Neural crest cell (in vitro differentiated cells): Measurements from ENCODE around the gene NUDT8. TPM values are rescaled to one million over a fixed set of nuclear protein-coding genes. Genes with fewer than 3 reads are reported as not detected.

Source experiments
- DNase-seq: peaks from one replicate; pipeline ENCODE4 v3.0.0; 2021; ENCODE audit warnings: low read depth, mixed read lengths, low spot score
- H3K27ac Mint-ChIP-seq: one replicate; pipeline ENCODE4 v1.8.0; 2021; ENCODE audit warnings: mild to moderate bottlenecking, mixed read lengths; ENCODE audit not compliant: unreplicated experiment
- H3K27me3 Mint-ChIP-seq: 2 replicates; pipeline ENCODE4 v1.8.0; 2021; ENCODE audit warnings: low read depth, mild to moderate bottlenecking, mixed read lengths
- H3K36me3 Mint-ChIP-seq: 2 replicates; pipeline ENCODE4 v1.8.0; 2021; ENCODE audit warnings: low read depth, mild to moderate bottlenecking, mixed read lengths
- H3K4me1 Mint-ChIP-seq: 2 replicates; pipeline ENCODE4 v1.8.0; 2021; ENCODE audit warnings: mixed read lengths
- H3K4me3 Mint-ChIP-seq: one replicate; pipeline ENCODE4 v1.8.0; 2021; ENCODE audit warnings: mild to moderate bottlenecking, mixed read lengths
- H3K9me3 Mint-ChIP-seq: 2 replicates; pipeline ENCODE4 v1.8.0; 2021; ENCODE audit warnings: mixed read lengths
- total RNA-seq: library from RNA; stranded (reverse); gene quantifications from 2 replicates; pipeline ENCODE4 v1.2.1, GENCODE V29; 2021
- TF ChIP-seq, protein P1 (sequence below): fragments of 200-600 bp; sonication (generic); conservative IDR thresholded peaks from 2 replicates; pipeline ENCODE4 v1.5.0; 2021; ENCODE audit warnings: antibody characterized with exemption, mild to moderate bottlenecking

NUDT8 gene
- total RNA-seq, 1 donor from 2014 or later: 13.9 TPM

DNA sequence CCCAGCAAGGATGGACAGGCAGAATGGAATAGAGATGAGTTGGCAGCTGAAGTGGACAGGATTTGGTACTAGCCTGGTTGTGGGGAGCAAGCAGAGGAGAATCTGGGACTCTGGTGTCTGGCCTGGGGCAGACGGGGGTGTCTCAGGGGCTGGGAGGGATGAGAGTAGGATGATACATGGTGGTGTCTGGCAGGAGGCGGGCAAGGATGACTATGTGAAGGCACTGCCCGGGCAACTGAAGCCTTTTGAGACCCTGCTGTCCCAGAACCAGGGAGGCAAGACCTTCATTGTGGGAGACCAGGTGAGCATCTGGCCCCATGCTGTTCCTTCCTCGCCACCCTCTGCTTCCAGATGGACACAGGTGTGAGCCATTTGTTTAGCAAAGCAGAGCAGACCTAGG is 43.8 kb downstream of the NUDT8 start:
- TF ChIP-seq, protein P1, sequence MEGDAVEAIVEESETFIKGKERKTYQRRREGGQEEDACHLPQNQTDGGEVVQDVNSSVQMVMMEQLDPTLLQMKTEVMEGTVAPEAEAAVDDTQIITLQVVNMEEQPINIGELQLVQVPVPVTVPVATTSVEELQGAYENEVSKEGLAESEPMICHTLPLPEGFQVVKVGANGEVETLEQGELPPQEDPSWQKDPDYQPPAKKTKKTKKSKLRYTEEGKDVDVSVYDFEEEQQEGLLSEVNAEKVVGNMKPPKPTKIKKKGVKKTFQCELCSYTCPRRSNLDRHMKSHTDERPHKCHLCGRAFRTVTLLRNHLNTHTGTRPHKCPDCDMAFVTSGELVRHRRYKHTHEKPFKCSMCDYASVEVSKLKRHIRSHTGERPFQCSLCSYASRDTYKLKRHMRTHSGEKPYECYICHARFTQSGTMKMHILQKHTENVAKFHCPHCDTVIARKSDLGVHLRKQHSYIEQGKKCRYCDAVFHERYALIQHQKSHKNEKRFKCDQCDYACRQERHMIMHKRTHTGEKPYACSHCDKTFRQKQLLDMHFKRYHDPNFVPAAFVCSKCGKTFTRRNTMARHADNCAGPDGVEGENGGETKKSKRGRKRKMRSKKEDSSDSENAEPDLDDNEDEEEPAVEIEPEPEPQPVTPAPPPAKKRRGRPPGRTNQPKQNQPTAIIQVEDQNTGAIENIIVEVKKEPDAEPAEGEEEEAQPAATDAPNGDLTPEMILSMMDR: no peak
- Mint-ChIP-seq H3K36me3 (peaks cover 6% of the 10 kb centered on the region), H3K9me3 (no peaks in the 10 kb centered on the region), H3K4me1 (peaks cover 47% of the 10 kb centered on the region), H3K27ac (peak overlapping the region; percentile 47), H3K27me3 (peaks cover 21% of the 10 kb centered on the region), H3K4me3 (peak overlapping the region; percentile 89)
- no peak for DNase-seq

- H3K27ac Mint-ChIP-seq: peak overlapping the region; percentile 47
- no peaks in the 10 kb centered on the region for H3K9me3 Mint-ChIP-seq
- TF ChIP-seq, protein P1: no peak
- DNase-seq: no peak
- peaks cover 47% of the 10 kb centered on the region for H3K4me1 Mint-ChIP-seq
- H3K4me3 Mint-ChIP-seq: peak overlapping the region; percentile 89
- H3K27me3 Mint-ChIP-seq: peaks cover 28% of the 10 kb centered on the region
- peaks cover 6% of the 10 kb centered on the region for H3K36me3 Mint-ChIP-seq
These were observed 44.6 kb downstream of the NUDT8 start for GRCh38 chr11:67584881-67585873.

DNA sequence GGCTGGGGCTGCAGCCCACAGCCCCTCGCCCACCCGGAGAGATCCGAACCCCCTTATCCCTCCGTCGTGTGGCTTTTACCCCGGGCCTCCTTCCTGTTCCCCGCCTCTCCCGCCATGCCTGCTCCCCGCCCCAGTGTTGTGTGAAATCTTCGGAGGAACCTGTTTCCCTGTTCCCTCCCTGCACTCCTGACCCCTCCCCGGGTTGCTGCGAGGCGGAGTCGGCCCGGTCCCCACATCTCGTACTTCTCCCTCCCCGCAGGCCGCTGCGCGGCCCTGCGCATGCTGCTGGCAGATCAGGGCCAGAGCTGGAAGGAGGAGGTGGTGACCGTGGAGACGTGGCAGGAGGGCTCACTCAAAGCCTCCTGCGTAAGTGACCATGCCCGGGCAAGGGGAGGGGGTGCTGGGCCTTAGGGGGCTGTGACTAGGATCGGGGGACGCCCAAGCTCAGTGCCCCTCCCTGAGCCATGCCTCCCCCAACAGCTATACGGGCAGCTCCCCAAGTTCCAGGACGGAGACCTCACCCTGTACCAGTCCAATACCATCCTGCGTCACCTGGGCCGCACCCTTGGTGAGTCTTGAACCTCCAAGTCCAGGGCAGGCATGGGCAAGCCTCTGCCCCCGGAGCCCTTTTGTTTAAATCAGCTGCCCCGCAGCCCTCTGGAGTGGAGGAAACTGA is 45.4 kb downstream of the NUDT8 start:
- DNase-seq: peak; percentile 33
- TF ChIP-seq, protein P1: no peak
- peak overlapping the region; percentile 89 for H3K4me3 Mint-ChIP-seq
- H3K9me3 Mint-ChIP-seq: no peaks in the 10 kb centered on the region
- peak overlapping the region; percentile 96 for H3K27ac Mint-ChIP-seq
- peaks cover 36% of the 10 kb centered on the region for H3K27me3 Mint-ChIP-seq
- peaks cover 6% of the 10 kb centered on the region for H3K36me3 Mint-ChIP-seq
- H3K4me1 Mint-ChIP-seq: peaks cover 47% of the 10 kb centered on the region

- peaks cover 41% of the 10 kb centered on the region for H3K27me3 Mint-ChIP-seq
- peak; percentile 92 for DNase-seq
- peaks cover 6% of the 10 kb centered on the region for H3K36me3 Mint-ChIP-seq
- peaks cover 47% of the 10 kb centered on the region for H3K4me1 Mint-ChIP-seq
- H3K27ac Mint-ChIP-seq: peak within 1 kb of the TSS; percentile 99
- TF ChIP-seq, protein P1: peak; percentile 81
- no peaks in the 10 kb centered on the region for H3K9me3 Mint-ChIP-seq
- H3K4me3 Mint-ChIP-seq: peak within 1 kb of the TSS; percentile 89
These were observed 46.2 kb downstream of the NUDT8 start, which contains the start of gene GSTP1 for GRCh38 chr11:67583247-67584204. Gene GSTP1, plus strand, starts transcription at chr11:67583812. Its CDS starts 32 bp downstream, at chr11:67583844.

DNA sequence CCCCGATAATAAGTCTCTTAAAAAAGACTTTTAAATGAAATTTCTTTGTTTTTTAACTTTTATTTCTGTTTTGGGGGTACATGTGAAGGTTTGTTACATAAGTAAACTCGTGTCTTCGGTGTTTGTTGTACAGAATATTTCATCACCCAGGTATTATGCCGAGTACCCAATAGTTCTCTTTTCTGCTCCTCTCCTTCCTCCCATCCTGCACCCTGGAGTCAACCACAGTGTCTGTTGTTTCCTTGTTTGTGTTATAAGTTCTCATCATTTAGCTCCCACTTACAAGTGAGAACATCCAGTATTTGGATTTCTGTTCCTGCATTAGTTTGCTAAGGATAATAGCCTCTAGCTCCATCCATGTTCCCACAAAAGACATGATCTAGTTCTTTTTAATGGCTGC is 47.7 kb downstream of the NUDT8 start:
- Mint-ChIP-seq H3K27ac (no peak overlapping the region), H3K27me3 (peaks cover 50% of the 10 kb centered on the region), H3K9me3 (no peaks in the 10 kb centered on the region), H3K36me3 (no peaks in the 10 kb centered on the region), H3K4me1 (peaks cover 47% of the 10 kb centered on the region), H3K4me3 (peak overlapping the region; percentile 80)
- TF ChIP-seq, protein P1: no peak
- no peak for DNase-seq
